Activated CD4-positive, CD25-positive, alpha-beta regulatory T cell treated with anti-CD3 and anti-CD28 coated beads, Interleukin-2, amount 50 U/mL, for 16 hours (primary cell): ENCODE results near the gene RNASEH2C.
"Not testable (repeated sequence)": the region's sequence is repeated elsewhere in the genome, so short reads cannot be mapped to it uniquely, and the experiment has no call there.

Source experiments
- DNase-seq: peaks from one replicate; pipeline ENCODE4 v3.0.0-alpha.2; 2020; ENCODE audit warnings: low read depth, low spot score

The RNASEH2C gene

DNA sequence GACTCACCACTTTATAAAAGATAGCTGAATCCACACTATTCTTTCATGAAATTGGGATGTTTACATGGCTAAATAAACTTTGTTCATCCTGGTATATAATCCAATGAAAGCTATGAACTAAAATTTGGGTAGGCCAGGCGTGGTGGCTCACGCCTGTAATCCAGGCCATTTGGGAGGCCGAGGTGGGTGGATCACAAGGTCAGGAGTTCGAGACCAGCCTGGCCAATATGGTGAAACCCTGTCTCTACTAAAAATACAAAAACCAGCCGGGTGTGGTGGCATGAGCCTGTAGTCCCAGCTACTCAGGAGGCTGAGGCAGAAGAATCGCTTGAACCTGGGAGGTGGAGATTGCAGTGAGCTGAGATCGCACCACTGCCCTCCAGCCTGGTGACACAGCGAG, 28.8 kb downstream of the RNASEH2C start:
- DNase-seq: not testable (repeated sequence)

DNA sequence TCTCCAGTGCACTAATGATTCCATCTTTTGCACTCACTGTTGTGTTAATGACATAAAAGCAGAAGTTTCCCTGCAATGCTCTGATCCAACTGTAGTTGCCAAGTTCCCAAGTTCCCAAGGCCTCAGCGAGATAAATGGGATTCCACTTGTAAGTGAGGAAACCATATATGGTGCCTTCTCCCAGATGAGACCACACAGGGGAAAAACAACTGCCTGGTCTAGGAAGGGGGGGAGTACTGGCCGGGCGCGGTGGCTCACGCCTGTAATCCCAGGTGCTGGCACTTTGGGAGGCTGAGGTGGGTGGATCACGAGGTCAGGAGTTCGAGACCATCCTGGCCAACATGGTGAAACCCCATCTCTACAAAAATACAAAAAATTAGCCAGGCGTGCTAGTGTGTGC, 34.6 kb downstream of the RNASEH2C start:
- DNase-seq: no peak

DNA sequence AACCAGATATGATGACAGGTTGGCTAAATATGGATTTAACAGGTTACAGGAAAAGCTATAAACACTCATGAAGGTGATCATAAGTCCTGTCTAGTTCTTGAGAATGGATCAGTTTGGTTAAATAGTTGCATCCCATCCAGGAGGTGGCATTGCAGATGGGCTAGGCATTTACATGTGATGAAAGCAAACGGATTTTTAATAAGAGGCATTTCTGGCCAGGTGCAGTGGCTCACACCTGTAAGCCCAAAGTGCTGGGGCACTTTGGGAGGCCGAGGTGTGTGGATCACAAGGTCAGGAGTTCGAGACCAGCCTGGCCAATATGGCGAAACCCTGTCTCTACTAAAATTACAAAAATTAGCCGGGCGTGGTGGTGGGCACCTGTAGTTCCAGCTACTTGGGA, 37.1 kb downstream of the RNASEH2C start:
- DNase-seq: not testable (repeated sequence)

DNA sequence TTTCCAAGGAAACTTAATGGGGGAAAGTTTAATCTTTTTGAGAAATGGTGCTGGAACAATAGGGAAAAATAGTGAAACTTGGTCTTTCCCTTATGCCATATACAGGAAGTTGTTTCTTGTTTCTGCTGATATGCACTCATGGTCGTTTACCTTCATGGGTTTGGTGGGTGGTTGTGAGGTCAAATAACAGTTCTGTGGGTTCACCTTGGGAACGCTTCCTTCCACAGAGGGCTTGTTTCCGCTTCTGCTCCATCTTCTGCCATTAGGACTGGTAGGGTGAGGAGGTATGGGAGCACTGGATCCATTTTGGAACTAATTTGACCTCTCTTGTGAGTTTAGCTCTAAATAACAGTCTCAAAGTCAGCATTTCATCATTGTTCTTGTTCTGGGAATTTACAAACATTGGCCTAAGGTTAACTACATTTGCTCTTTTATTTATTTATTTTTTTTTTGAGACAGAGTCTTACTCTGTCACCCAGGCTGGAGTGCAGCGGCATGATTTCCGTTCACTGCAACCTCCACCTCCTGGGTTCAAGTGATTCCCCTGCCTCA, 40.3 kb downstream of the RNASEH2C start:
- no peak for DNase-seq

DNA sequence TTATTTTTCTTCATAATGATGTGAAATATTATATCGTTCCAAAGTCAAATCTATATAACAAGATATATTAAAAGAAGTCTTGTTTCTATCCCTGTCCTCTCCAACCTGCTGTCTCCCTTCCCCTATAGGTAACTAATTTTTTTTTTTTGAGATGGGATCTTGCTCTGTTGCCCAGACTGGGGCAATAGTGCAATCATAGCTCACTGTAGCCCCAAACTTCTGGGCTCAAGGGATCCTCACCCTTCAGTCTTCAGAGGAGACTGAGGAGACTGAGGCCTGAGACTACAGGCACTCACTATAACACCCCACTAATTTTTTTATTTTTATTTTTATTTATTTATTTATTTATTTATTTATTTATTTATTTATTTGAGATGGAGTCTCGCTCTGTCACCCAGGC, 47.6 kb downstream of the RNASEH2C start:
- DNase-seq: no peak

DNA sequence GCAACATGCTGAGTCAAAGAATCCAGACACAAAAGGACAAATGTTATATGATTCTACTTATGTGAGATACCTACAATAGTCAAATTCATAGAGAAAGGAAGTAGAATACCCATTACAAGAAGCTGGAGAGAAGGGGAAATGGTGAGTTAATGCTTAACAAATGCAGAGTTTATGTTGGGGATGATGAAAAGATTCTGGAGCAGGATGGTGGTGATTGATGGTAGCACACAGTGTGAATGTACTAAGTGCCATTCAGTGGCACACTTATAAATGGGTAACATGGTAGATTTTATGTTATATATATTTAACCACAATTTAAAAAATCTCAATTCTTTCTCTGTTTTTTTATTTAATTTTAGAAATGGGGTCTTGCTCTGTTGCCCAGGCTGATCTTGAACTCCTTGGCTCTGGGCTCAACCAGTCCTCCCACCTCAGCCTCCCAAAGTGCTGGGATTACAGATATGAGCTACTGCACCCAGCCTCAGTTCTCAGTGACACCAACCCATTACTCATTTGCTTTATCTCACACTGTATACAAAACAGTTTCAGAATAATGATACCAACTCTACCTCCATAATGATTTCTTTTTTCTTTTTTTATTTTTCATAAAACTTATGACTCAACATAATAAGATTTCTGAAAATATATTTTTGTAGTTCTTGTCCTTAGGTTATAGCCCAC, 48.3 kb downstream of the RNASEH2C start:
- DNase-seq: no peak
